CD4-positive, alpha-beta T cell treated with Interleukin-4 for 1 hour (primary cell): ENCODE results near the gene DCDC1.

Experiments
- DNase-seq, 2 donors: peaks; one replicate each; pipeline ENCODE4 v3.0.0-alpha.2; 2020 to 2022

Gene DCDC1

GRCh38 chr11:31102316-31102715 is 267.2 kb downstream of the DCDC1 start:
- DNase-seq, result no peak

GRCh38 chr11:31096191-31096805 is 273.2 kb downstream of the DCDC1 start:
- DNase-seq, result no peak

GRCh38 chr11:31092638-31093037 is 276.9 kb downstream of the DCDC1 start:
- no peak for DNase-seq

GRCh38 chr11:31089117-31089516 is 280.4 kb downstream of the DCDC1 start:
- DNase-seq, result no peak

GRCh38 chr11:31069447-31070205 is 299.9 kb downstream of the DCDC1 start:
- DNase-seq, result no peak

GRCh38 chr11:31060880-31061279 is 308.7 kb downstream of the DCDC1 start:
- DNase-seq, result no peak

GRCh38 chr11:31059529-31059928 is 310.0 kb downstream of the DCDC1 start:
- DNase-seq, result no peak

GRCh38 chr11:31050061-31050765 is 319.3 kb downstream of the DCDC1 start:
- DNase-seq, result no peak

- no peak for DNase-seq
Observed at GRCh38 chr11:31045335-31045734, 324.2 kb downstream of the DCDC1 start.

GRCh38 chr11:31030138-31030792 is 339.3 kb downstream of the DCDC1 start:
- DNase-seq, result no peak

GRCh38 chr11:31026315-31026714 is 343.2 kb downstream of the DCDC1 start:
- DNase-seq, result no peak

- no peak for DNase-seq
Observed at GRCh38 chr11:31022080-31022479, 347.5 kb downstream of the DCDC1 start.

- no peak for DNase-seq
Observed at GRCh38 chr11:31019786-31020185, 349.8 kb downstream of the DCDC1 start.

GRCh38 chr11:31005202-31005601 is 364.3 kb downstream of the DCDC1 start:
- no peak for DNase-seq

- no peak for DNase-seq
Observed at GRCh38 chr11:31001427-31001826, 368.1 kb downstream of the DCDC1 start.

- DNase-seq, result no peak
Observed at GRCh38 chr11:31000381-31000780, 369.2 kb downstream of the DCDC1 start.

GRCh38 chr11:30992513-30992849 is 377.1 kb downstream of the DCDC1 start:
- no peak for DNase-seq

GRCh38 chr11:30991802-30992512 is 377.6 kb downstream of the DCDC1 start:
- DNase-seq, result no peak

- no peak for DNase-seq
Observed at GRCh38 chr11:30991376-30991775, 378.2 kb downstream of the DCDC1 start.

- no peak for DNase-seq
Observed at GRCh38 chr11:30990625-30991296, 378.8 kb downstream of the DCDC1 start.

GRCh38 chr11:30987819-30988218 is 381.7 kb downstream of the DCDC1 start:
- no peak for DNase-seq

- no peak for DNase-seq
Observed at GRCh38 chr11:30985536-30985935, 384.0 kb downstream of the DCDC1 start.
